Measurements from ENCODE around the gene RXFP3.

Gene RXFP3

DNA sequence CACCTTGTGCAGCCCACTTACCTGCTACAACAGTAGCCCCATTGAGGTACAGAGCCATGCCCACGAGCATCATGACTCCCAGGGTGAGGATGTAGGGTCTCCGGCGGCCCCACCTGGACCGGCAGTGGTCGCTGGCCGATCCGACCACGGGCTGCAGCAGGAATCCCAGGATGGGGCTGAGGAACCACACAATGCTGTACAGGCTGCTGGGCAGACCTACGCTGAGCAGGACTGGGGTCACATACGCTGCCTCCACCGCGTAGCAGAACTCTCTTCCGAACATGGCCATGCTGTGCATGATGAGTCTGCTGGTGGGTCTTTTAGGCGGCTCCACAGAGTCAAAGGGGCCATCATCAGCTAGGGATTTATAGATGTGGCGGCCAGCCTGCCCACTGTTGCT lies 48.0 kb downstream of the RXFP3 start:
- DNase-seq, result no peak

DNA sequence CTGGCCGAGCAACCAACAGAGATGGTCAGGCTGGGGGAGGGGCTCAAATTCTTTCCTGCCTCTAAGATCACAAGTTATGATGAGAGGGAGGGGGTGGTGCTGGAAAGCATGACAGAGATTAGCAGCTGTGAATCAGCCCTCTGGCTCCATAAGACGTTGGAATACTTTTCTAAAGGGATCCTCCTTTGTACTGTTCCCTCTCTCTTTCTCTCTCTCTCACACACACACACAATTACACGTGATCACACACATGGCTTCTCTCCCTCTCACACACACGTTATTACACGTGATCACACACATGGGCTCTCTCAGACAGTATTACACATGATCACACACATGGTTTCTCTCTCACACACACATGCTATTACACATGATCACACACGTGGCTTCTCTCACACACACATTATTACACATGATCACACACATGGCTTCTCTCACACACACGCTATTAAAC lies 48.5 kb downstream of the RXFP3 start, which contains the start of gene SLC45A2:
Gene SLC45A2 (minus strand): TSS at position 23 of the 454 bp plus-strand sequence. CDS start 110 bp downstream, outside the sequence.
- DNase-seq, result no peak

DNA sequence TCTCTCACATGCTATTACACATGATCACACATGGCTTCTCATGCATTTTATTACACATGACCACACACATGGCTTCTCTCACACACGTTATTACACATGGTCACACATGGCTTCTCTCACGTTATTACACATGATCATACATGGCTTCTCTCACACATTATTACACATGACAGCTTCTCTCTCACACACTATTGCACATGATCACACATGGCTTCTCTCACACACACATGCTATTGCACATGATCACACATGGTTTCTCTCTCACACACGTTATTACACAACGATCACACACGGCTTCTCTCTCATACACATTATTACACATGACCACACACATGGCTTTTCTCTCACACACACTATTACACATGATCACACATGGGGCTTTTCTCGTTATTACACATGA lies 49.3 kb downstream of the RXFP3 start:
- no peak for DNase-seq
